ENCODE measurements around the gene MRGPRF.

DNA sequence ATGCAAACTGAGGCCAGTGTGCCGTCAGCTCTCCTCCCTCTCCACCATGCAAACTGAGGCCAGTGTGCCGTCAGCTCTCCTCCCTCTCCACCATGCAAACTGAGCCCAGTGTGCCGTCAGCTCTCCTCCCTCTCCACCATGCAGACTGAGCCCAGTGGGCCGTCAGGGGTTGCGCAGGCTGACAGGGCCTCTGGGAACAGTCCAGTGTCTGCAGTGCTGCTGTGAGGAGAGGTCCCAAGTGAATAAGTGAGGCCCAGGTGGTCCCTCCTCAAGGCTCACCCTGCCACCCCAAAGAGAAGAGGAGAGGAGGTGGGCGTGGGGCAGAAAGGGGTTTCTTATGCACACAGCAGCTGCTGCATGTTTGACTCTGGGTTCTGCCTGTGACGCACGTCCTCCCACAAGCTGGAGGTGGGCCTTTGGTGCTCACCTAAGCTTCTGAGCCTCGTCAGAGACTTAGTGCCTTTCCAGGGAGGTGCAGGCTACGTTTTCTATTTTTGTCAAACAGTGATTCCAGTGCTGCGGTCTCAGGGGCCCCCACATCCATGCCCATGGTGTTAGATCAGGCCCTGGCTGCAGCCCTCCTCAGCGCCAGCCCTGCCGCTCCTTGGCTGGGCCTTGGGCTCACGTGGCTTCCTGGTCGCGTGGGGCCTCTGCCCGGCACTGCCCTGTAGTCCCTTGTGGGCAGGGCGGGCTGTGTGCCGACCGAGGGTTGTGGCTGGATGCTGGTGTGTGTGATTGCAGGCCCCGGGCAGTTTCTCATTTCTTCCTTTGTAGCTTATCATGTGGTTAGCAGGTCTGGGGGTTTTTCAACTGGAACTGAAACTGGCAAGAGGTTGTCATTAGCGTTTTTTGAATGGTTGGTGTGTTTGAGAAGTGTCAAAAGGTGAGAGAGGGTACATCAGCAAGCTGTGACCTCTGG is 42.8 kb upstream of the MRGPRF start:
- TF ChIP-seq, protein P1, sequence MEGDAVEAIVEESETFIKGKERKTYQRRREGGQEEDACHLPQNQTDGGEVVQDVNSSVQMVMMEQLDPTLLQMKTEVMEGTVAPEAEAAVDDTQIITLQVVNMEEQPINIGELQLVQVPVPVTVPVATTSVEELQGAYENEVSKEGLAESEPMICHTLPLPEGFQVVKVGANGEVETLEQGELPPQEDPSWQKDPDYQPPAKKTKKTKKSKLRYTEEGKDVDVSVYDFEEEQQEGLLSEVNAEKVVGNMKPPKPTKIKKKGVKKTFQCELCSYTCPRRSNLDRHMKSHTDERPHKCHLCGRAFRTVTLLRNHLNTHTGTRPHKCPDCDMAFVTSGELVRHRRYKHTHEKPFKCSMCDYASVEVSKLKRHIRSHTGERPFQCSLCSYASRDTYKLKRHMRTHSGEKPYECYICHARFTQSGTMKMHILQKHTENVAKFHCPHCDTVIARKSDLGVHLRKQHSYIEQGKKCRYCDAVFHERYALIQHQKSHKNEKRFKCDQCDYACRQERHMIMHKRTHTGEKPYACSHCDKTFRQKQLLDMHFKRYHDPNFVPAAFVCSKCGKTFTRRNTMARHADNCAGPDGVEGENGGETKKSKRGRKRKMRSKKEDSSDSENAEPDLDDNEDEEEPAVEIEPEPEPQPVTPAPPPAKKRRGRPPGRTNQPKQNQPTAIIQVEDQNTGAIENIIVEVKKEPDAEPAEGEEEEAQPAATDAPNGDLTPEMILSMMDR (IDR thresholded peaks at IDR 0.05), result no peak
- TF ChIP-seq POLR2A (IDR thresholded peaks at IDR 0.05), result no peak

All from body of pancreas (tissue), 4 donors.